Astrocyte (in vitro differentiated cells and primary cell): Measurements from ENCODE around the gene TAL2.

ENCODE experiments used
- CTCF ChIP-seq: IDR thresholded peaks from 2 replicates; pipeline ENCODE4 v1.5.1; 2011; ENCODE audit warnings: low read depth, mild to moderate bottlenecking, inconsistent platforms, low read length, moderate library complexity; ENCODE audit not compliant: insufficient read depth
- EZH2 ChIP-seq: IDR thresholded peaks from 2 replicates; pipeline ENCODE4 v1.6.1; 2012; ENCODE audit warnings: mild to moderate bottlenecking, low read length, inconsistent platforms; ENCODE audit not compliant: insufficient read depth

GRCh38 chr9:105683688-105684275, 21.5 kb downstream of the TAL2 start:
- TF ChIP-seq EZH2 (no peak), CTCF (no peak)
